ENCODE measurements around the gene PSRC1. TPM values are rescaled to one million over a fixed set of nuclear protein-coding genes. Genes with fewer than 3 reads are reported as not detected.

PSRC1 gene
- polyA plus RNA-seq, 1 of the 3 experiments (the other 2 are of a cell fraction): 19.4 TPM

- H3K79me2 ChIP-seq (ENCODE audit: insufficient read depth): no peaks in the 10 kb centered on the region
- H3K4me1 ChIP-seq (ENCODE audit: control insufficient read depth in 1 of 2, insufficient read depth in 2 of 2, low read depth in 1 of 2, low read length in 1 of 2): peaks cover 11 to 14% of the 10 kb centered on the region in 2 experiments; a peak in 2 of 4 replicates
- H3F3A ChIP-seq (replicated peaks; ENCODE audit: insufficient read depth): peaks cover 8% of the 10 kb centered on the region
- ChIA-PET POLR2A (interaction anchor here (0.8 to 2.8 kb wide), 2 partner anchors 8 to 16 kb away, joined by 3 to 20 read pairs; partner anchors contain the start of gene CELSR2), CTCF (interaction anchor here (1.1 to 4.3 kb wide), 7 partner anchors 8 to 157 kb away, joined by 3 to 33 read pairs (median 20); partner anchors contain the start of genes CELSR2 and SORT1)
- TF ChIP-seq RCOR1 (IDR thresholded peaks at IDR 0.05; ENCODE audit: low read length) (no peak), JUND (IDR thresholded peaks at IDR 0.05) (no peak), TCF12 (IDR thresholded peaks at IDR 0.05) (no peak), RFX5 (IDR thresholded peaks at IDR 0.05; ENCODE audit: low read length) (no peak), FOXM1 (IDR thresholded peaks at IDR 0.05; ENCODE audit: low read depth) (no peak), RXRA (IDR thresholded peaks at IDR 0.05; ENCODE audit: borderline replicate concordance, low read depth) (no peak), POLR2AphosphoS5 (IDR thresholded peaks at IDR 0.05; ENCODE audit: low read depth, low read length) (no peak), MAX (IDR thresholded peaks at IDR 0.05; ENCODE audit: low read depth) (no peak), MXI1 (IDR thresholded peaks at IDR 0.05; ENCODE audit: low read depth, low read length) (no peak)
- TF ChIP-seq, protein P1, sequence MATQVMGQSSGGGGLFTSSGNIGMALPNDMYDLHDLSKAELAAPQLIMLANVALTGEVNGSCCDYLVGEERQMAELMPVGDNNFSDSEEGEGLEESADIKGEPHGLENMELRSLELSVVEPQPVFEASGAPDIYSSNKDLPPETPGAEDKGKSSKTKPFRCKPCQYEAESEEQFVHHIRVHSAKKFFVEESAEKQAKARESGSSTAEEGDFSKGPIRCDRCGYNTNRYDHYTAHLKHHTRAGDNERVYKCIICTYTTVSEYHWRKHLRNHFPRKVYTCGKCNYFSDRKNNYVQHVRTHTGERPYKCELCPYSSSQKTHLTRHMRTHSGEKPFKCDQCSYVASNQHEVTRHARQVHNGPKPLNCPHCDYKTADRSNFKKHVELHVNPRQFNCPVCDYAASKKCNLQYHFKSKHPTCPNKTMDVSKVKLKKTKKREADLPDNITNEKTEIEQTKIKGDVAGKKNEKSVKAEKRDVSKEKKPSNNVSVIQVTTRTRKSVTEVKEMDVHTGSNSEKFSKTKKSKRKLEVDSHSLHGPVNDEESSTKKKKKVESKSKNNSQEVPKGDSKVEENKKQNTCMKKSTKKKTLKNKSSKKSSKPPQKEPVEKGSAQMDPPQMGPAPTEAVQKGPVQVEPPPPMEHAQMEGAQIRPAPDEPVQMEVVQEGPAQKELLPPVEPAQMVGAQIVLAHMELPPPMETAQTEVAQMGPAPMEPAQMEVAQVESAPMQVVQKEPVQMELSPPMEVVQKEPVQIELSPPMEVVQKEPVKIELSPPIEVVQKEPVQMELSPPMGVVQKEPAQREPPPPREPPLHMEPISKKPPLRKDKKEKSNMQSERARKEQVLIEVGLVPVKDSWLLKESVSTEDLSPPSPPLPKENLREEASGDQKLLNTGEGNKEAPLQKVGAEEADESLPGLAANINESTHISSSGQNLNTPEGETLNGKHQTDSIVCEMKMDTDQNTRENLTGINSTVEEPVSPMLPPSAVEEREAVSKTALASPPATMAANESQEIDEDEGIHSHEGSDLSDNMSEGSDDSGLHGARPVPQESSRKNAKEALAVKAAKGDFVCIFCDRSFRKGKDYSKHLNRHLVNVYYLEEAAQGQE (IDR thresholded peaks at IDR 0.05; ENCODE audit: low read depth, low read length): no peak
- TF ChIP-seq, protein P2, sequence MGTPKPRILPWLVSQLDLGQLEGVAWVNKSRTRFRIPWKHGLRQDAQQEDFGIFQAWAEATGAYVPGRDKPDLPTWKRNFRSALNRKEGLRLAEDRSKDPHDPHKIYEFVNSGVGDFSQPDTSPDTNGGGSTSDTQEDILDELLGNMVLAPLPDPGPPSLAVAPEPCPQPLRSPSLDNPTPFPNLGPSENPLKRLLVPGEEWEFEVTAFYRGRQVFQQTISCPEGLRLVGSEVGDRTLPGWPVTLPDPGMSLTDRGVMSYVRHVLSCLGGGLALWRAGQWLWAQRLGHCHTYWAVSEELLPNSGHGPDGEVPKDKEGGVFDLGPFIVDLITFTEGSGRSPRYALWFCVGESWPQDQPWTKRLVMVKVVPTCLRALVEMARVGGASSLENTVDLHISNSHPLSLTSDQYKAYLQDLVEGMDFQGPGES (IDR thresholded peaks at IDR 0.05; ENCODE audit: low read depth, low read length): no peak
- H3K9ac ChIP-seq: no peak overlapping the region
- H3K9me3 ChIP-seq: no peaks in the 10 kb centered on the region
- H3K9me2 ChIP-seq: no peaks in the 10 kb centered on the region
- H3K27ac ChIP-seq (ENCODE audit: low read depth in 2 of 2, low read length in 1 of 2): no peak overlapping the region
- no peak for DNase-seq
- H4K20me1 ChIP-seq (ENCODE audit: insufficient read depth): no peaks in the 10 kb centered on the region
- no peak overlapping the region for H2AFZ ChIP-seq (ENCODE audit: low read depth)
- H3K4me3 ChIP-seq (ENCODE audit: low read depth in 2 of 2, low read length in 1 of 2): no peak overlapping the region
- no peaks in the 10 kb centered on the region for H3K27me3 ChIP-seq (ENCODE audit: insufficient read depth)
- peaks cover 14 to 29% of the 10 kb centered on the region in 2 experiments for H3K36me3 ChIP-seq (replicated peaks in 1 of 2; ENCODE audit: control insufficient read depth in 1 of 2, insufficient read depth in 2 of 2, low read length in 1 of 2)
- no peak overlapping the region for H3K4me2 ChIP-seq
- 100% methylated on average over 3 of the region's 6 CpGs for WGBS (ENCODE audit: low lambda C conversion rate)
Observed at GRCh38 chr1:109241344-109241743, 41.6 kb downstream of the PSRC1 start.

All from SK-N-SH (cell line).